Measurements from ENCODE around the gene PAPPA.

The PAPPA gene

GRCh38 chr9:116181853-116182610, 28.4 kb downstream of the PAPPA start:
- DNase-seq (ENCODE audit: low spot score): no peak

GRCh38 chr9:116182876-116183275, 29.3 kb downstream of the PAPPA start:
- DNase-seq (ENCODE audit: low spot score): no peak

GRCh38 chr9:116187570-116188170, 34.1 kb downstream of the PAPPA start:
- no peak for DNase-seq (ENCODE audit: low spot score)

GRCh38 chr9:116189683-116190082, 36.1 kb downstream of the PAPPA start:
- no peak for DNase-seq (ENCODE audit: low spot score)

- DNase-seq (ENCODE audit: low spot score): no peak
Measured at GRCh38 chr9:116190637-116191396, 37.2 kb downstream of the PAPPA start.

GRCh38 chr9:116191576-116192415, 38.2 kb downstream of the PAPPA start:
- DNase-seq (ENCODE audit: low spot score): no peak

GRCh38 chr9:116193636-116194035, 40.0 kb downstream of the PAPPA start:
- DNase-seq (ENCODE audit: low spot score): no peak

GRCh38 chr9:116196806-116197205, 43.2 kb downstream of the PAPPA start:
- no peak for DNase-seq (ENCODE audit: low spot score)

GRCh38 chr9:116198344-116198743, 44.8 kb downstream of the PAPPA start:
- no peak for DNase-seq (ENCODE audit: low spot score)

- DNase-seq (ENCODE audit: low spot score): peak; percentile 36
Measured at GRCh38 chr9:116202219-116202912, 48.8 kb downstream of the PAPPA start.

GRCh38 chr9:116204252-116204882, 50.8 kb downstream of the PAPPA start:
- no peak for DNase-seq (ENCODE audit: low spot score)

GRCh38 chr9:116207371-116208111, 54.0 kb downstream of the PAPPA start:
- DNase-seq (ENCODE audit: low spot score): no peak

- DNase-seq (ENCODE audit: low spot score): no peak
Measured at GRCh38 chr9:116208417-116209232, 55.0 kb downstream of the PAPPA start.

GRCh38 chr9:116209414-116210116, 56.0 kb downstream of the PAPPA start:
- no peak for DNase-seq (ENCODE audit: low spot score)

GRCh38 chr9:116212986-116213692, 59.5 kb downstream of the PAPPA start:
- DNase-seq (ENCODE audit: low spot score): no peak

- DNase-seq (ENCODE audit: low spot score): no peak
Measured at GRCh38 chr9:116213693-116214047, 60.1 kb downstream of the PAPPA start.

- no peak for DNase-seq (ENCODE audit: low spot score)
Measured at GRCh38 chr9:116218399-116218798, 64.8 kb downstream of the PAPPA start.

- DNase-seq (ENCODE audit: low spot score): no peak
Measured at GRCh38 chr9:116219686-116220085, 66.1 kb downstream of the PAPPA start.

All from LoVo (cell line).